ENCODE results near the gene SLC17A4.

The SLC17A4 gene

GRCh38 chr6:25815194-25815593 lies 60.7 kb downstream of the SLC17A4 start:
- DNase-seq = no peak

GRCh38 chr6:25816252-25816651 lies 61.7 kb downstream of the SLC17A4 start:
- no peak for DNase-seq

DNA sequence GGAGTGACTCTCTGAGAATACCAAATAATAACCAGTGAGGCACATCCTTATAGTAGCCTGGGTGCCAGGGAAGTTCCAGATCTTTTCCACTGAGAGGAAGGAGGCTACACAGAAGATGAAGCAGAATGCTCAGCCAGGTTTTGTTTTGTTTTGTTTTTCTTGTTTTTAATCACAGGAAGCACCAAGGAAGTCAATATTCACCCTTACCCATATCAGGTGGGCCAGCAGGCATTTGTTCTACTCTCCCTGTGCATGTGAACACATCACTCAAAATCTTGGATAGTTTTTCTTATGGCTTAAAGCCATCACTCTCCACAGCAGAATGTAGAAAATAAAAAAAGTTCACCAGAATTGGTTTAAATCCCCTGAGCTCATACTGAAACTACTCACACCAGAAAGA lies 66.8 kb downstream of the SLC17A4 start:
- no peak for DNase-seq

DNA sequence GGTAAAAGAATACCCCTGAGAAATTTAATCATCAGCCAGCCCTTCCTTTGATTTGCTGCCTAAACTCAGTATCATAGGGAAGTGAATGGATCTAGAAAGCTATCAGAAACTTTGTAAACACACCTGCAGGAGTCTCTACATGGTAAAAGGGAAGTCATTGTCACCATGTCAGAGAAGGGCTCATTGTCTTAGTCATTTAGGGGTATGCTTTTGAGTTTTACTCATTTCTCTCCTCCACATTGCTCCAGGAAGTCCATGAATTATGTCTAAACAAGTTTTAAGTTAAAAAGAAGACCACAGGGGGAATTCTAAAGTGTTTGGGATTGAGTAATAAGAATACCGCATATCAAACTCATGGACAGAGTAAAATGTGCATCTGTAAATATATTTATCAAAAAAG lies 74.8 kb downstream of the SLC17A4 start:
- DNase-seq = no peak

DNA sequence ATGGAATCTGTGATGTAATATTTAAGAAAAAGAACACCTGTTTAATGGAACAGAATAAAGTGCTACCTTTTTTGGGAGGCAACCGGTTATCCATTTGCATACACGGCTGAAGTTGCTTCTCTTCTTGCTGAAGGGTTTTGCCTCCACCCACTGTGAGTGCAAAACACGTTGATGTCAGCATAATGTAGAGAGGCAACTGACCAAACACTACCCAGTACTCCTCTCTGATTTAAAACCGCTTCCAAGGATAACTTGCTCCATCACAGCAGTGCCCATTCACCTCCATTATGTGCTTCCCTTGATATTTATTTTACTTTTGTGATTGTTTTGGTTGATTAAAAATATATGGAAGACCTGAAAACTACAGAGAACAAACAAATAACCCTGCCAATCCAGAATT lies 75.9 kb downstream of the SLC17A4 start:
- DNase-seq = no peak
